Breast epithelium (tissue), 4 donors: ENCODE data around the gene STX8. TPM values are rescaled to one million over a fixed set of nuclear protein-coding genes. Genes with fewer than 3 reads are reported as not detected.

Experiments
- DNase-seq, 2 donors: peaks; one replicate each; pipeline ENCODE4 v3.0.0-alpha.2; 2019; ENCODE audit warnings: low spot score in 2 of 2
- H3K27ac ChIP-seq, 2 donors: fragments of 200-600 bp; sonication (generic) in 1 of 2; one replicate each; pipeline ENCODE4 v1.5.1; 2016 to 2019; ENCODE audit warnings: mild to moderate bottlenecking in 1 of 2
- H3K27me3 ChIP-seq, 2 donors: fragments of 200-600 bp; sonication (generic) in 1 of 2; one replicate each; pipeline versions ENCODE4 v1.5.1 to v1.6.0; 2017 to 2019; ENCODE audit warnings: control low read depth in 1 of 2, mild to moderate bottlenecking in 1 of 2
- H3K36me3 ChIP-seq: fragments of 200-600 bp; one replicate; pipeline ENCODE4 v1.5.1; 2019
- H3K4me1 ChIP-seq, 2 donors: fragments of 200-600 bp; sonication (generic); one replicate each; pipeline ENCODE4 v1.5.1; 2016 to 2019; ENCODE audit warnings: control low read depth in 1 of 2
- H3K4me3 ChIP-seq, 3 donors: fragments of 200-600 bp; sonication (generic); 1 replicate in 2 of 3; 2 replicates in 1 of 3; pipeline ENCODE4 v1.5.1; 2016 to 2019; ENCODE audit warnings: mild to moderate bottlenecking in 3 of 3, moderate library complexity in 2 of 3
- H3K9me3 ChIP-seq, 2 donors: fragments of 200-600 bp; sonication (generic) in 1 of 2; one replicate each; pipeline ENCODE4 v1.5.1; 2016 to 2019; ENCODE audit warnings: control low read depth in 1 of 2
- CTCF ChIP-seq, 3 donors: fragments of 450-650 bp; IDR thresholded peaks; one replicate each; pipeline ENCODE4 v1.5.1; 2016 to 2017; ENCODE audit warnings: antibody characterized with exemption in 3 of 3, mild to moderate bottlenecking in 3 of 3, moderate library complexity in 3 of 3
- POLR2A ChIP-seq: fragments of 450-650 bp; IDR thresholded peaks from one replicate; pipeline ENCODE4 v1.6.1; 2016; ENCODE audit warnings: antibody characterized with exemption, mild to moderate bottlenecking, moderate library complexity
- POLR2AphosphoS5 ChIP-seq, 3 donors: sonication (generic); formaldehyde crosslinking; IDR thresholded peaks; one replicate each; pipeline ENCODE4 v1.6.1; 2017; ENCODE audit warnings: antibody characterized with exemption in 3 of 3
- intact Hi-C: fragments of 100-400 bp; cut with DNase I; formaldehyde crosslinking; loops from one replicate; pipeline ENCODE4 v1.15.1; 2023; ENCODE audit warnings: low total_unique reads
- total RNA-seq, 3 donors: library from RNA; depleted of rRNA; stranded (reverse); fragments of >200 nt; gene quantifications; one replicate each; pipeline ENCODE4 v1.1.0, GENCODE V29; 2016

Gene STX8
- total RNA-seq, 3 donors from 2014 or later: 54.1 to 101 (median 60.4) TPM

- H3K27ac ChIP-seq: no peak overlapping the region
- H3K36me3 ChIP-seq: no peaks in the 10 kb centered on the region
- no peaks in the 10 kb centered on the region for H3K9me3 ChIP-seq
- no peak overlapping the region for H3K4me3 ChIP-seq
- DNase-seq: no peak
- intact Hi-C loops: no loop called here
- TF ChIP-seq POLR2AphosphoS5 (IDR thresholded peaks at IDR 0.05): no peak
- TF ChIP-seq CTCF (IDR thresholded peaks at IDR 0.05): no peak
- no peak for TF ChIP-seq POLR2A
- no peaks in the 10 kb centered on the region for H3K4me1 ChIP-seq
- no peaks in the 10 kb centered on the region for H3K27me3 ChIP-seq
These were observed 304.7 kb downstream of the STX8 start for GRCh38 chr17:9270921-9271320.

- no peak for TF ChIP-seq POLR2AphosphoS5 (IDR thresholded peaks at IDR 0.05)
- no peak for TF ChIP-seq CTCF (IDR thresholded peaks at IDR 0.05)
- TF ChIP-seq POLR2A: no peak
- Histone ChIP-seq H3K4me1 (no peaks in the 10 kb centered on the region), H3K27ac (no peak overlapping the region), H3K36me3 (no peaks in the 10 kb centered on the region), H3K4me3 (no peak overlapping the region), H3K9me3 (no peaks in the 10 kb centered on the region), H3K27me3 (no peaks in the 10 kb centered on the region)
- DNase-seq: no peak
- intact Hi-C loops: no loop called here
These were observed 306.1 kb downstream of the STX8 start for GRCh38 chr17:9269350-9270035.

- no peaks in the 10 kb centered on the region for H3K36me3 ChIP-seq
- no peak for TF ChIP-seq POLR2AphosphoS5 (IDR thresholded peaks at IDR 0.05)
- no peak overlapping the region for H3K4me3 ChIP-seq
- DNase-seq: no peak
- intact Hi-C loops: no loop called here
- H3K27me3 ChIP-seq: no peaks in the 10 kb centered on the region
- H3K4me1 ChIP-seq: no peaks in the 10 kb centered on the region
- H3K9me3 ChIP-seq: no peaks in the 10 kb centered on the region
- no peak overlapping the region for H3K27ac ChIP-seq
These were observed 307.1 kb downstream of the STX8 start for GRCh38 chr17:9268546-9268945.

- no peaks in the 10 kb centered on the region for H3K27me3 ChIP-seq
- intact Hi-C loops: no loop called here
- no peak for TF ChIP-seq CTCF (IDR thresholded peaks at IDR 0.05)
- no peak for TF ChIP-seq POLR2A
- TF ChIP-seq POLR2AphosphoS5 (IDR thresholded peaks at IDR 0.05): no peak
- DNase-seq: no peak
- no peaks in the 10 kb centered on the region for H3K4me1 ChIP-seq
- no peaks in the 10 kb centered on the region for H3K36me3 ChIP-seq
- no peak overlapping the region for H3K27ac ChIP-seq
- no peak overlapping the region for H3K4me3 ChIP-seq
- H3K9me3 ChIP-seq: no peaks in the 10 kb centered on the region
These were observed 308.9 kb downstream of the STX8 start for GRCh38 chr17:9266697-9267117.

GRCh38 chr17:9266031-9266680 lies 309.5 kb downstream of the STX8 start:
- no peaks in the 10 kb centered on the region for H3K4me1 ChIP-seq

More at GRCh38 chr17:9266031-9266680, 309.5 kb downstream of the STX8 start:
- no peaks in the 10 kb centered on the region for H3K9me3 ChIP-seq
- no peak overlapping the region for H3K4me3 ChIP-seq
- no peaks in the 10 kb centered on the region for H3K27me3 ChIP-seq
- no peaks in the 10 kb centered on the region for H3K36me3 ChIP-seq
- H3K27ac ChIP-seq: no peak overlapping the region
- DNase-seq: no peak
- TF ChIP-seq CTCF (IDR thresholded peaks at IDR 0.05) (no peak), POLR2AphosphoS5 (IDR thresholded peaks at IDR 0.05) (no peak), POLR2A (no peak)
- intact Hi-C loops: no loop called here
